HepG2 (cell line): Measurements from ENCODE around the gene TEKT3. TPM values are rescaled to one million over a fixed set of nuclear protein-coding genes. Genes with fewer than 3 reads are reported as not detected.

Source experiments
- ATAC-seq: fragments of 200-7000 bp; cut with Tn5 transposase; 3 replicates; pipeline ENCODE4 v1.9.1; 2020; ENCODE audit warnings: mild to moderate bottlenecking, moderate library complexity
- BruUV-seq: library from RNA; stranded (reverse); fragments of 400-500 nt; replicated peaks from 2 replicates; lab custom pipeline; 2021; lab: Mats Ljungman, UMichigan
- CTCF ChIA-PET: fragments of 300-600 bp; formaldehyde crosslinking; extraction: SDS; loops from one replicate; lab custom pipeline; 2021; ENCODE audit warnings: low total read pairs, inconsistent platforms, low intra/inter-chr PET ratio; lab: Yijun Ruan, JAX
- POLR2A ChIA-PET: fragments of 350-600 bp; sonication (Branson Sonifier 250); formaldehyde crosslinking; loops from one replicate; lab custom pipeline; 2020; ENCODE audit warnings: antibody characterized with exemption, inconsistent platforms; lab: Yijun Ruan, JAX
- DNase-seq: peaks from one replicate; pipeline ENCODE4 v3.0.0-alpha.2; 2015; ENCODE audit warnings: low spot score
- FAIRE-seq: peaks from 3 replicates; lab custom pipeline; 2011; peaks lifted over from hg19 to GRCh38; lab: Jason Lieb, UNC
- H2AFZ ChIP-seq: one replicate; pipeline ENCODE4 v1.6.1; 2011; ENCODE audit warnings: low read length, inconsistent platforms
- H3K27ac ChIP-seq: fragments of 300-600 bp; 3 replicates; pipeline ENCODE4 v1.8.0; 2011; ENCODE audit warnings: mixed run types, mild to moderate bottlenecking, mixed read lengths, low read length, inconsistent platforms; ENCODE audit not compliant: insufficient read depth; ENCODE audit errors: extremely low read length
- H3K27me3 ChIP-seq, 2 experiments: fragments of 200-600 bp in 1 of 2; 2 replicates in 1 of 2; 3 replicates in 1 of 2; pipeline versions ENCODE4 v1.6.0 to v1.8.0; 2011; ENCODE audit warnings: low read length in 2 of 2, mild to moderate bottlenecking in 2 of 2, moderate library complexity in 2 of 2, inconsistent platforms in 1 of 2; ENCODE audit not compliant: insufficient read depth in 2 of 2, control insufficient read depth in 1 of 2
- H3K36me3 ChIP-seq, 2 experiments: fragments of 200-600 bp in 1 of 2; replicated peaks in 1 of 2; 2 replicates in 1 of 2; 3 replicates in 1 of 2; pipeline versions ENCODE4 v1.5.1 to v1.8.0; 2011; ENCODE audit warnings: low read length in 2 of 2, inconsistent platforms in 1 of 2; ENCODE audit not compliant: insufficient read depth in 2 of 2, control insufficient read depth in 1 of 2
- H3K4me1 ChIP-seq: 2 replicates; pipeline ENCODE4 v1.5.1; 2012; ENCODE audit warnings: low read length, inconsistent platforms; ENCODE audit not compliant: insufficient read depth
- H3K4me2 ChIP-seq: 2 replicates; pipeline ENCODE4 v1.6.0; 2011; ENCODE audit warnings: low read depth, low read length, inconsistent platforms
- H3K4me3 ChIP-seq, 3 experiments: fragments of 200-600 bp in 1 of 3; sonication (generic), shearing (Covaris generic) in 1 of 3; replicated peaks in 1 of 3; 2 replicates each; pipeline ENCODE4 v1.5.1; 2011 to 2016; ENCODE audit warnings: low read length in 3 of 3, inconsistent platforms in 2 of 3, low read depth in 2 of 3, mild to moderate bottlenecking in 2 of 3, control low read depth in 1 of 3, mixed read lengths in 1 of 3; ENCODE audit not compliant: insufficient read depth in 1 of 3
- H3K79me2 ChIP-seq: one replicate; pipeline ENCODE4 v1.6.1; 2011; ENCODE audit warnings: low read length, inconsistent platforms; ENCODE audit not compliant: insufficient read depth
- H3K9ac ChIP-seq: 2 replicates; pipeline ENCODE4 v1.6.0; 2011; ENCODE audit warnings: mild to moderate bottlenecking, low read depth, low read length, inconsistent platforms; ENCODE audit not compliant: insufficient read depth
- H3K9me3 ChIP-seq: 2 replicates; pipeline ENCODE4 v1.5.1; 2012; ENCODE audit warnings: mild to moderate bottlenecking, low read length
- H4K20me1 ChIP-seq: 2 replicates; pipeline ENCODE4 v1.6.0; 2011; ENCODE audit warnings: inconsistent platforms, mild to moderate bottlenecking, low read length, moderate library complexity; ENCODE audit not compliant: insufficient read depth
- ELF3 ChIP-seq: IDR thresholded peaks from 2 replicates; pipeline ENCODE4 v1.6.1; 2016; ENCODE audit warnings: missing genetic modification reagents, missing compliant biosample characterization
- GPBP1L1 ChIP-seq: sonication (generic); formaldehyde crosslinking; IDR thresholded peaks from 2 replicates; pipeline ENCODE4 v1.5.0; 2020; ENCODE audit warnings: mild to moderate bottlenecking, missing genetic modification reagents
- HNRNPK ChIP-seq: fragments of 200-400 bp; formaldehyde crosslinking; IDR thresholded peaks from 2 replicates; pipeline ENCODE4 v1.6.1; 2018; ENCODE audit warnings: low read length, low read depth, moderate library complexity, mild to moderate bottlenecking; ENCODE audit not compliant: poor library complexity, severe bottlenecking
- KAT7 ChIP-seq: IDR thresholded peaks from 2 replicates; pipeline ENCODE4 v1.6.1; 2018; ENCODE audit warnings: borderline replicate concordance, missing compliant biosample characterization
- MIER3 ChIP-seq: IDR thresholded peaks from 2 replicates; pipeline ENCODE4 v1.6.1; 2016; ENCODE audit warnings: missing compliant biosample characterization, borderline replicate concordance
- NCOA2 ChIP-seq: sonication (generic); formaldehyde crosslinking; IDR thresholded peaks from 2 replicates; pipeline ENCODE4 v1.8.0; 2022; ENCODE audit warnings: inconsistent platforms
- NONO ChIP-seq, 2 experiments: fragments of 450-650 bp in 1 of 2; sonication (generic) in 1 of 2; formaldehyde crosslinking in 1 of 2; IDR thresholded peaks in 1 of 2; conservative IDR thresholded peaks in 1 of 2; 2 replicates each; pipeline versions ENCODE4 v1.6.1 to v1.8.0; 2017 to 2022; ENCODE audit warnings: mild to moderate bottlenecking in 1 of 2, missing genetic modification reagents in 1 of 2, moderate library complexity in 1 of 2
- POLR2AphosphoS2 ChIP-seq: IDR thresholded peaks from 2 replicates; pipeline ENCODE4 v1.6.1; 2011; ENCODE audit warnings: low read depth, low read length, improper control_type of control experiment
- TCF7L2 ChIP-seq: IDR thresholded peaks from 2 replicates; pipeline ENCODE4 v1.6.1; 2011; ENCODE audit warnings: mild to moderate bottlenecking, low read depth, low read length, moderate library complexity
- TERF1 ChIP-seq: sonication (generic); formaldehyde crosslinking; IDR thresholded peaks from 2 replicates; pipeline ENCODE4 v1.8.0; 2022; ENCODE audit warnings: mild to moderate bottlenecking, missing genetic modification reagents, moderate library complexity
- ZMYM4 ChIP-seq: sonication (generic); formaldehyde crosslinking; IDR thresholded peaks from 2 replicates; pipeline ENCODE4 v1.8.1; 2023; ENCODE audit warnings: mild to moderate bottlenecking, missing genetic modification reagents
- ZNF276 ChIP-seq: sonication (generic); formaldehyde crosslinking; IDR thresholded peaks from 2 replicates; pipeline ENCODE4 v1.4.0; 2020; ENCODE audit warnings: mild to moderate bottlenecking, low read depth, missing genetic modification reagents
- ZNF30 ChIP-seq: sonication (generic); formaldehyde crosslinking; IDR thresholded peaks from 2 replicates; pipeline ENCODE4 v1.5.0; 2020; ENCODE audit warnings: mild to moderate bottlenecking, missing genetic modification reagents
- ZNF562 ChIP-seq: sonication (generic); formaldehyde crosslinking; IDR thresholded peaks from 2 replicates; pipeline ENCODE4 v1.8.0; 2022; ENCODE audit warnings: missing genetic modification reagents, borderline replicate concordance
- ZNF652 ChIP-seq: IDR thresholded peaks from 2 replicates; pipeline ENCODE4 v1.6.1; 2016; ENCODE audit warnings: low read depth, borderline replicate concordance
- WGBS: methylation state at CpG from one replicate; pipeline ENCODE4 v1.1.6; 2017; ENCODE audit warnings: low lambda C conversion rate; 5-methylcytosine and 5-hydroxymethylcytosine counted together
- in situ Hi-C: cut with HindIII; loops from 2 replicates; pipeline ENCODE4 v1.10.0; 2017; ENCODE audit warnings: low pct_unique_long_range_greater_than_20kb; ENCODE audit not compliant: extremely low pct_ligation_motif_present
- intact Hi-C: fragments of 100-400 bp; cut with micrococcal nuclease; formaldehyde crosslinking; loops from one replicate; pipeline ENCODE4 v1.10.0; 2022; ENCODE audit not compliant: unreplicated experiment
- polyA plus RNA-seq, 8 experiments: library from polyadenylated mRNA; depleted of rRNA in 3 of 8; stranded (reverse) in 7 of 8; unstranded in 1 of 8; fragments of >200 nt; fragmentation: Illumina TruSeq in 4 of 8; extraction: Trizol in 4 of 8; gene quantifications; 2 replicates each; pipeline versions ENCODE4 v1.2.1 to v1.2.3, GENCODE V29; 2011 to 2016; ENCODE audit warnings: low read depth in 4 of 8, missing spikeins in 1 of 8, mixed read lengths in 1 of 8; ENCODE audit not compliant: insufficient read depth in 1 of 8
- total RNA-seq, 5 experiments: library from RNA; depleted of rRNA; stranded (reverse); fragments of >200 nt; fragmentation: Illumina TruSeq; extraction: Trizol; gene quantifications; 2 replicates each; pipeline ENCODE4 v1.2.3, GENCODE V29; 2016; ENCODE audit warnings: low read depth in 1 of 5

The TEKT3 gene
- total and polyA plus RNA-seq, 2 of the 13 experiments (the other 11 are each of a cell fraction or from before 2014, with no cell fraction given) = 0.58 to 0.82 TPM

- Histone ChIP-seq H3K4me1 (peaks cover 8% of the 10 kb centered on the region; the same call in 1 of the 2 replicates), H3K36me3 (no peaks in the 10 kb centered on the region), H3K79me2 (no peaks in the 10 kb centered on the region), H4K20me1 (no peaks in the 10 kb centered on the region), H3K9me3 (no peaks in the 10 kb centered on the region), H2AFZ (no peak overlapping the region), H3K4me2 (no peak overlapping the region), H3K27me3 (peaks cover 0 to 14% of the 10 kb centered on the region in 2 experiments; a peak in 2 of 5 replicates), H3K27ac (no peak overlapping the region), H3K4me3 (no peak overlapping the region), H3K9ac (no peak overlapping the region)
- ATAC-seq = no peak
- no TSS peak for BruUV-seq
- POLR2A ChIA-PET = no interaction called here
- intact Hi-C loops = no loop called here
- in situ Hi-C loops = no loop called here
- no peak for FAIRE-seq
- DNase-seq = no peak
- WGBS = 75% methylated on average over 6 of the region's 6 CpGs
- CTCF ChIA-PET = no interaction called here
- TF ChIP-seq ZNF276 (CRISPR knock-in tag) = no peak
- TF ChIP-seq NONO (IDR thresholded peaks at IDR 0.05) = no peak
- no peak for TF ChIP-seq NONO (CRISPR knock-in tag; conservative IDR thresholded peaks at IDR 0.05)
- no peak for TF ChIP-seq TERF1 (CRISPR knock-in tag)
- no peak for TF ChIP-seq MIER3 (CRISPR knock-in tag)
- TF ChIP-seq KAT7 (CRISPR knock-in tag) = no peak
- TF ChIP-seq GPBP1L1 = no peak
- no peak for TF ChIP-seq ZMYM4 (CRISPR knock-in tag)
- no peak for TF ChIP-seq HNRNPK
- TF ChIP-seq ELF3 (CRISPR knock-in tag) = no peak
- no peak for TF ChIP-seq NCOA2
- TF ChIP-seq TCF7L2 = no peak
- TF ChIP-seq ZNF562 (CRISPR knock-in tag) = no peak
- no peak for TF ChIP-seq ZNF652 (CRISPR knock-in tag)
- TF ChIP-seq ZNF30 (CRISPR knock-in tag) = no peak
- no peak for TF ChIP-seq POLR2AphosphoS2
Observed at GRCh38 chr17:15290605-15291004, 50.8 kb downstream of the TEKT3 start.
